Stimulated activated naive CD8-positive, alpha-beta T cell treated with anti-CD3 and anti-CD28 coated beads, Interleukin-15, Interleukin-2, amounts not matched to agents 100 ng/mL and 50 ng/mL, for 24 hours (primary cell): Measurements from ENCODE around the gene ZNF316.
"Not testable (repeated sequence)": the region's sequence is repeated elsewhere in the genome, so short reads cannot be mapped to it uniquely, and the experiment has no call there.

Experiments
- H3K27ac Mint-ChIP-seq: one replicate; pipeline ENCODE4 v1.8.0; 2021; ENCODE audit warnings: mild to moderate bottlenecking, mixed read lengths
- H3K27me3 Mint-ChIP-seq: one replicate; pipeline ENCODE4 v1.8.0; 2021; ENCODE audit warnings: mixed read lengths
- H3K36me3 Mint-ChIP-seq: one replicate; pipeline ENCODE4 v1.8.0; 2021; ENCODE audit warnings: low read depth, mixed read lengths
- H3K4me1 Mint-ChIP-seq: one replicate; pipeline ENCODE4 v1.8.0; 2021; ENCODE audit warnings: low read depth, mixed read lengths
- H3K4me3 Mint-ChIP-seq: one replicate; pipeline ENCODE4 v1.8.0; 2021; ENCODE audit warnings: mild to moderate bottlenecking, mixed read lengths
- H3K9me3 Mint-ChIP-seq: one replicate; pipeline ENCODE4 v1.8.0; 2021; ENCODE audit warnings: mixed read lengths

Gene ZNF316

GRCh38 chr7:6658618-6659345 lies 21.7 kb downstream of the ZNF316 start:
- H3K27ac Mint-ChIP-seq, result no peak overlapping the region
- H3K9me3 Mint-ChIP-seq, result no peaks in the 10 kb centered on the region
- H3K4me1 Mint-ChIP-seq, result peaks cover 8% of the 10 kb centered on the region

GRCh38 chr7:6670851-6671250 lies 33.7 kb downstream of the ZNF316 start:
- H3K27me3 Mint-ChIP-seq, H3K4me3 Mint-ChIP-seq, H3K27ac Mint-ChIP-seq, H3K4me1 Mint-ChIP-seq: not testable (repeated sequence)
- Mint-ChIP-seq H3K36me3 (peaks cover 52% of the 10 kb centered on the region), H3K9me3 (peaks cover 45% of the 10 kb centered on the region)

More at GRCh38 chr7:6658618-6659345, 21.7 kb downstream of the ZNF316 start:
- Mint-ChIP-seq H3K27me3 (peaks cover 5% of the 10 kb centered on the region), H3K4me3 (no peak overlapping the region), H3K36me3 (peaks cover 10% of the 10 kb centered on the region)

- no peak overlapping the region for H3K4me3 Mint-ChIP-seq
- no peaks in the 10 kb centered on the region for H3K27me3 Mint-ChIP-seq
- peaks cover 56% of the 10 kb centered on the region for H3K9me3 Mint-ChIP-seq
- no peak overlapping the region for H3K27ac Mint-ChIP-seq
- H3K36me3 Mint-ChIP-seq, result peaks cover 39% of the 10 kb centered on the region
- no peaks in the 10 kb centered on the region for H3K4me1 Mint-ChIP-seq
Observed at GRCh38 chr7:6675807-6676405, 38.8 kb downstream of the ZNF316 start.

GRCh38 chr7:6680146-6680545 lies 43.0 kb downstream of the ZNF316 start:
- H3K27me3 Mint-ChIP-seq, result no peaks in the 10 kb centered on the region
- H3K27ac Mint-ChIP-seq, result no peak overlapping the region
- H3K9me3 Mint-ChIP-seq, result peaks cover 61% of the 10 kb centered on the region
- H3K36me3 Mint-ChIP-seq, result peaks cover 39% of the 10 kb centered on the region
- H3K4me3 Mint-ChIP-seq, result no peak overlapping the region
- H3K4me1 Mint-ChIP-seq, result no peaks in the 10 kb centered on the region

- Mint-ChIP-seq H3K4me1 (no peaks in the 10 kb centered on the region), H3K27ac (no peak overlapping the region), H3K9me3 (peaks cover 45% of the 10 kb centered on the region), H3K36me3 (no peaks in the 10 kb centered on the region), H3K27me3 (no peaks in the 10 kb centered on the region), H3K4me3 (no peak overlapping the region)
Observed at GRCh38 chr7:6691103-6691502, 54.0 kb downstream of the ZNF316 start.

GRCh38 chr7:6691609-6692106 lies 54.5 kb downstream of the ZNF316 start:
- H3K4me3 Mint-ChIP-seq, result no peak overlapping the region
- no peaks in the 10 kb centered on the region for H3K4me1 Mint-ChIP-seq
- H3K27me3 Mint-ChIP-seq, result no peaks in the 10 kb centered on the region
- H3K9me3 Mint-ChIP-seq, result peaks cover 40% of the 10 kb centered on the region
- H3K36me3 Mint-ChIP-seq, result no peaks in the 10 kb centered on the region
- H3K27ac Mint-ChIP-seq, result no peak overlapping the region

- H3K27me3 Mint-ChIP-seq, result no peaks in the 10 kb centered on the region
- no peak overlapping the region for H3K27ac Mint-ChIP-seq
- peaks cover 31% of the 10 kb centered on the region for H3K36me3 Mint-ChIP-seq
- H3K9me3 Mint-ChIP-seq, result peaks cover 42% of the 10 kb centered on the region
- H3K4me3 Mint-ChIP-seq, result no peak overlapping the region
- H3K4me1 Mint-ChIP-seq, result peaks cover 35% of the 10 kb centered on the region
Observed at GRCh38 chr7:6700793-6701192, 63.7 kb downstream of the ZNF316 start.

- peaks cover 38% of the 10 kb centered on the region for H3K4me1 Mint-ChIP-seq
- H3K27me3 Mint-ChIP-seq, result no peaks in the 10 kb centered on the region
- H3K4me3 Mint-ChIP-seq, result no peak overlapping the region
- H3K36me3 Mint-ChIP-seq, result peaks cover 33% of the 10 kb centered on the region
- peaks cover 42% of the 10 kb centered on the region for H3K9me3 Mint-ChIP-seq
- no peak overlapping the region for H3K27ac Mint-ChIP-seq
Observed at GRCh38 chr7:6701860-6702259, 64.7 kb downstream of the ZNF316 start.
